ENCODE results near the gene FBXO15.

DNA sequence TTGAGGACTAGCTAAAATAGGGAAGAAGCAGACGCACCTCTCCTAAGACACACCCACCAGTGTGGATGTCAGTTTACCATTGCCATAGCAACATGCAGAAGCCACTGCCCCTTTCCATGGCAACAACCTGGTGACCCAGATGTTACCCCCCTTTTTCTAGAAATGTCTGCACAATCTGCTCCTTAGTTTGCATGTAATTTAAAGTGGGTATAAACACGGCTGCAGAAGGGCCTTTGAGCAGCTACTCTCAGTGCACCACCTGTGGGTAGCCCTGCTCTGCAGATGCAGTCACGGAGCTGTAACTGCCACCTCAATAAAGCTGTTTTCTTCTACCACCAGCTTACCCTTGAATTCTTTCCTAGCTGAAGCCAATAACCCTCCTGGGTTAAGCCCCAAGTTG lies 87.1 kb downstream of the FBXO15 start:
- TF ChIP-seq EZH2phosphoT487 (IDR thresholded peaks at IDR 0.05; ENCODE audit: low read length) (no peak), EZH2 (optimal IDR thresholded peaks at IDR 0.05; ENCODE audit: low read depth, low read length) (no peak)
- TF ChIP-seq, protein P1, sequence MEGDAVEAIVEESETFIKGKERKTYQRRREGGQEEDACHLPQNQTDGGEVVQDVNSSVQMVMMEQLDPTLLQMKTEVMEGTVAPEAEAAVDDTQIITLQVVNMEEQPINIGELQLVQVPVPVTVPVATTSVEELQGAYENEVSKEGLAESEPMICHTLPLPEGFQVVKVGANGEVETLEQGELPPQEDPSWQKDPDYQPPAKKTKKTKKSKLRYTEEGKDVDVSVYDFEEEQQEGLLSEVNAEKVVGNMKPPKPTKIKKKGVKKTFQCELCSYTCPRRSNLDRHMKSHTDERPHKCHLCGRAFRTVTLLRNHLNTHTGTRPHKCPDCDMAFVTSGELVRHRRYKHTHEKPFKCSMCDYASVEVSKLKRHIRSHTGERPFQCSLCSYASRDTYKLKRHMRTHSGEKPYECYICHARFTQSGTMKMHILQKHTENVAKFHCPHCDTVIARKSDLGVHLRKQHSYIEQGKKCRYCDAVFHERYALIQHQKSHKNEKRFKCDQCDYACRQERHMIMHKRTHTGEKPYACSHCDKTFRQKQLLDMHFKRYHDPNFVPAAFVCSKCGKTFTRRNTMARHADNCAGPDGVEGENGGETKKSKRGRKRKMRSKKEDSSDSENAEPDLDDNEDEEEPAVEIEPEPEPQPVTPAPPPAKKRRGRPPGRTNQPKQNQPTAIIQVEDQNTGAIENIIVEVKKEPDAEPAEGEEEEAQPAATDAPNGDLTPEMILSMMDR (IDR thresholded peaks at IDR 0.05; ENCODE audit: low read length) = no peak

Measured in MM.1S (cell line).